ENCODE data around the gene RPL15. TPM values are rescaled to one million over a fixed set of nuclear protein-coding genes. Genes with fewer than 3 reads are reported as not detected.

Gene RPL15
- total and polyA plus RNA-seq, 2 of the 13 experiments (the other 11 are each of a cell fraction or from before 2014, with no cell fraction given), result 1,297 to 3,693 TPM

- TF ChIP-seq ZNF124 (CRISPR knock-in tag; IDR thresholded peaks at IDR 0.05), result peak; percentile 91
- TF ChIP-seq SNAI1 (CRISPR knock-in tag; IDR thresholded peaks at IDR 0.05; ENCODE audit: borderline replicate concordance), result peak; percentile 61
- no peak; the same call in 1 of the 2 replicates for TF ChIP-seq ZNF790 (CRISPR knock-in tag; IDR thresholded peaks at IDR 0.05; ENCODE audit: borderline replicate concordance)
- TF ChIP-seq PPARG (CRISPR knock-in tag; conservative IDR thresholded peaks at IDR 0.05), result no peak; the same call in 1 of the 2 replicates
- peak; percentile 83 for TF ChIP-seq HIVEP1 (CRISPR knock-in tag; IDR thresholded peaks at IDR 0.05)
- no peak for TF ChIP-seq ZNF7 (CRISPR knock-in tag; IDR thresholded peaks at IDR 0.05)
- 0 out of 2 replicates have a peak, but pooled peaks have one; percentile 73 for TF ChIP-seq ZNF335 (CRISPR knock-in tag; IDR thresholded peaks at IDR 0.05)
- TF ChIP-seq ZNF354B (CRISPR knock-in tag; IDR thresholded peaks at IDR 0.05), result 0 out of 2 replicates have a peak, but pooled peaks have one; percentile 79
- TF ChIP-seq ZNF138 (CRISPR knock-in tag; IDR thresholded peaks at IDR 0.05; ENCODE audit: low read depth), result peak; percentile 97
- TF ChIP-seq NR2C2 (CRISPR knock-in tag; IDR thresholded peaks at IDR 0.05; ENCODE audit: borderline replicate concordance), result peak; percentile 87
- no peak; the same call in 1 of the 2 replicates for TF ChIP-seq PAX8 (CRISPR knock-in tag; IDR thresholded peaks at IDR 0.05; ENCODE audit: borderline replicate concordance)
- peak; percentile 91 for TF ChIP-seq IKZF5 (CRISPR knock-in tag; IDR thresholded peaks at IDR 0.05)
- no peak for TF ChIP-seq NFE2L1 (CRISPR knock-in tag; IDR thresholded peaks at IDR 0.05; ENCODE audit: borderline replicate concordance)
- peak; percentile 39; the same call in 1 of the 2 replicates for TF ChIP-seq BRCA1 (CRISPR knock-in tag; IDR thresholded peaks at IDR 0.05)
- TF ChIP-seq CENPX (CRISPR knock-in tag; IDR thresholded peaks at IDR 0.05), result no peak
- TF ChIP-seq RFX3 (CRISPR knock-in tag; IDR thresholded peaks at IDR 0.05), result no peak
- no peak for TF ChIP-seq SAFB2 (CRISPR knock-in tag; IDR thresholded peaks at IDR 0.05; ENCODE audit: borderline replicate concordance, low read depth)
- TF ChIP-seq ZNF768 (CRISPR knock-in tag; IDR thresholded peaks at IDR 0.05), result peak; percentile 43; the same call in 1 of the 2 replicates
- peak; percentile 71; the same call in 1 of the 2 replicates for TF ChIP-seq ZNF333 (CRISPR knock-in tag; IDR thresholded peaks at IDR 0.05; ENCODE audit: borderline replicate concordance)
- TF ChIP-seq ZNF879 (CRISPR knock-in tag; IDR thresholded peaks at IDR 0.05), result peak; percentile 90
- no peak for TF ChIP-seq ATF7 (IDR thresholded peaks at IDR 0.05)
- no peak for TF ChIP-seq ATF7 (CRISPR knock-in tag; IDR thresholded peaks at IDR 0.05)
- peak; percentile 62 for TF ChIP-seq ZNF710 (CRISPR knock-in tag; IDR thresholded peaks at IDR 0.05; ENCODE audit: borderline replicate concordance)
- TF ChIP-seq ZNF337 (CRISPR knock-in tag; IDR thresholded peaks at IDR 0.05; ENCODE audit: borderline replicate concordance, low read depth), result no peak; the same call in 1 of the 2 replicates
- peak; percentile 82 for TF ChIP-seq UBTF (CRISPR knock-in tag; IDR thresholded peaks at IDR 0.05)
- TF ChIP-seq KLF9 (CRISPR knock-in tag; IDR thresholded peaks at IDR 0.05; ENCODE audit: low read depth), result 0 out of 2 replicates have a peak, but pooled peaks have one; percentile 79
Observed at GRCh38 chr3:23916886-23917678, at the start of gene RPL15, which contains the start of gene NKIRAS1 (continued).
